ENCODE data around the gene HOXB2. TPM values are rescaled to one million over a fixed set of nuclear protein-coding genes. Genes with fewer than 3 reads are reported as not detected.

Gene HOXB2
- total and polyA plus RNA-seq, 3 donors from 2014 or later, result 1.8 to 4.2 (median 3.3) TPM

- intact Hi-C loops (cut with DNase I; ENCODE audit: low total_unique reads), result no loop called here
- 51 to 54% methylated on average over 6 of the region's 6 CpGs for WGBS, 2 donors
- Histone ChIP-seq H3K4me1 (peaks cover under 1% of the 10 kb centered on the region), H3K4me3 (no peak overlapping the region), H3K27ac (no peak overlapping the region), H3K36me3 (ENCODE audit: low read depth, missing control alignments) (no peaks in the 10 kb centered on the region), H3K9me3 (no peaks in the 10 kb centered on the region), H3K27me3 (no peaks in the 10 kb centered on the region)
- DNase-seq, result no peak
- no peak for TF ChIP-seq POLR2A (IDR thresholded peaks at IDR 0.05)
- no peak for TF ChIP-seq CTCF (IDR thresholded peaks at IDR 0.05)
Observed at GRCh38 chr17:48548523-48549280, 3.8 kb upstream of the HOXB2 start.

DNA sequence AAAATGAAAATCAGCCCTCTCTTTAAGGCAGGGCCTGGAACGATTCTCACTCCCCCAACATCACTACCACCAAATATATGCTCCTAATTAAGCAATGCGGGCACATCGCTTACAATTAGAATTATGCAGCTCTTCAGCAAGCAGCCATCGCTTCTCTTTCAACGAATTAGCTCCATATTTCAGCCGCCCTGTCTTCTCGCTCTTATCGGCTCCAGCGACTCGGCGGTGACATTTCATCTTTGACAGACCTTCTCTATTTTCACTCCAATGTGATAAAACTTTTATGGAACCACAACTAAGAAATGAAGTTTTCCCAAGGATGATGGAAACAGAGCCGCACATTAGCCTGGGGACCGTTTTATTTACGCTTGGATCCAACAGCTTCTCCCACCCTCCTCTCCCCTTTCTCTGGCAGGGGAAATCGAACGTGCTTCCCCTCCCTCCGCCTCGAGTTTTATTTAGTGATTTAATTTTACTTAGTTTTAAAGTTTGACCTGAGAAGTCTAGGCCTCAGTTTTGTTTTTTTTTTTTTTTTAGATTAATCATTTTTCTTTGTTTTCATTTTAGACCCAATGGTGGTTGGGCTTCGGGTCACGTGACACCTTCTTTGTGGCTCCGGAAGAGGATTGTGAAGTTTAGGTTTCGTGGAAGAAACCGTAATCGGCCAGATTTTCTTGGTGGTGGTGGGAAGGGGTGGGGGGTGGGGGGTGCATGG, 3.1 kb upstream of the HOXB2 start:
- TF ChIP-seq POLR2A (IDR thresholded peaks at IDR 0.05) (no peak), CTCF (IDR thresholded peaks at IDR 0.05) (no peak)
- intact Hi-C loops (cut with DNase I; ENCODE audit: low total_unique reads), result no loop called here
- WGBS, 2 donors, result 20 to 23% methylated on average over 24 of the region's 24 CpGs
- Histone ChIP-seq H3K4me3 (no peak overlapping the region), H3K9me3 (no peaks in the 10 kb centered on the region), H3K4me1 (peaks cover 4% of the 10 kb centered on the region), H3K27ac (no peak overlapping the region), H3K36me3 (ENCODE audit: low read depth, missing control alignments) (no peaks in the 10 kb centered on the region), H3K27me3 (no peaks in the 10 kb centered on the region)
- DNase-seq, result no peak

DNA sequence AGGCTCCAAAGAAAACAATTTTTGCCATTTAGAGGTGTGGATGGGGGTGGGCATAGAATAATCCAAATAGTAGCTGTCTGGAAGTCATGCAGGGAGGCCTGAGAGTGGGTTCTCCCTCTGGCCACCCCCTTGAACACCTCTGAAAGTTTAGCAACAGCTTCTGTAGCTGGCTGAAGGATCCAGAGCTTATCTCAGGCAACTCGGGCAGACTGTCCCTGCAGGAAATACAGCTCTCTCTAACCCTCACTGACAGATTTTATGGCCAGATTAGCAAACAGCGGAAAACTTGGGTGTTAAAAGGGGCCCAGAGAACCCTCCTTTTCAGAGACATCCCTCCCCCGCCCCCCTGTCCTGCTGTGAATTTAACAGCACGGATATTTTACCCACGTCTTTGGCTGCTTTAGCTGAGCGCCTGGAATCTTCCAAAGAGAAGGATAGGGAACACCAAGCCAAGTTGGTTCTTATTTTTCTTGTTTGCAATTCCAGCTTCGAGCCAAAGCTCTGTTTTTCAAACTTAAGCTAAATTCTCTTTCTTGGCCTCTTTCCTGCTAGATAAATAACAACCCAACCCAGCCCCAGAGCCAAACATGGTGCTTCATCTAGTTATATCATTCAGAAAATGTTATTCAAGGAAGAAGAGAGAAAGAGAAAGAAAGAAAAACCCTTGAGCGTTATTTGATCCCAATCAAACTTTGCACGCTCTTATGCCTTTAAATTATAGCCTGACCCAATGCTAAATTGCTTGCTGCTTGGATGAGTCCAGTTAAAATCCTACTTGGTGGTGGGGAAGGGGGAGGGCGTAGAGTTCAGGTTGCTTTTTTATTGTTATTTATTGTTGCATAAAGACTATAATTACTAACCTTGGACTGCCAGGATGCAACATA, 2.3 kb upstream of the HOXB2 start:
- Histone ChIP-seq H3K27me3 (no peaks in the 10 kb centered on the region), H3K27ac (no peak overlapping the region), H3K9me3 (no peaks in the 10 kb centered on the region), H3K4me3 (no peak overlapping the region), H3K36me3 (ENCODE audit: low read depth, missing control alignments) (no peaks in the 10 kb centered on the region), H3K4me1 (peaks cover 4% of the 10 kb centered on the region)
- TF ChIP-seq POLR2A (IDR thresholded peaks at IDR 0.05), result no peak
- TF ChIP-seq CTCF (IDR thresholded peaks at IDR 0.05), result no peak
- intact Hi-C loops (cut with DNase I; ENCODE audit: low total_unique reads), result no loop called here
- WGBS, 2 donors, result 29 to 40% methylated on average over 10 of the region's 10 CpGs
- no peak for DNase-seq

GRCh38 chr17:48546137-48546923, 1.4 kb upstream of the HOXB2 start:
- Histone ChIP-seq H3K36me3 (ENCODE audit: low read depth, missing control alignments) (no peaks in the 10 kb centered on the region), H3K4me1 (peaks cover 4% of the 10 kb centered on the region), H3K27me3 (no peaks in the 10 kb centered on the region), H3K9me3 (no peaks in the 10 kb centered on the region), H3K4me3 (no peak overlapping the region), H3K27ac (no peak overlapping the region)
- TF ChIP-seq CTCF (IDR thresholded peaks at IDR 0.05) (no peak), POLR2A (IDR thresholded peaks at IDR 0.05) (no peak)
- WGBS, 2 donors, result 35 to 44% methylated on average over 10 of the region's 10 CpGs
- intact Hi-C loops (cut with DNase I; ENCODE audit: low total_unique reads), result no loop called here
- DNase-seq, result no peak

All from testis (tissue), 3 donors.